Stimulated activated effector memory CD8-positive, alpha-beta T cell treated with anti-CD3 and anti-CD28 coated beads, Interleukin-12 subunit alpha, Interleukin-12 subunit beta, amount 100 ng/mL, for 72 hours (primary cell): ENCODE data around the gene LOXL1.
A peak's percentile ranks its signal among the peaks of the same experiment; 100 is the strongest.

Experiments
- ATAC-seq: fragments of 150-1000 bp; cut with Tn5 transposase; 2 replicates; pipeline ENCODE4 v1.10.0; 2021
- DNase-seq, 2 donors: peaks; one replicate each; pipeline ENCODE4 v3.0.0; 2021 to 2022; ENCODE audit warnings: low spot score in 2 of 2
- H3K27ac Mint-ChIP-seq: one replicate; pipeline ENCODE4 v1.8.0; 2022; ENCODE audit warnings: mild to moderate bottlenecking, mixed read lengths
- H3K36me3 Mint-ChIP-seq: one replicate; pipeline ENCODE4 v1.8.0; 2022; ENCODE audit warnings: mild to moderate bottlenecking, mixed read lengths
- H3K4me1 Mint-ChIP-seq: one replicate; pipeline ENCODE4 v1.8.0; 2022; ENCODE audit warnings: mixed read lengths
- H3K4me3 Mint-ChIP-seq: one replicate; pipeline ENCODE4 v1.8.0; 2022; ENCODE audit warnings: mild to moderate bottlenecking, mixed read lengths
- H3K9me3 Mint-ChIP-seq: one replicate; pipeline ENCODE4 v1.8.0; 2022; ENCODE audit warnings: mixed read lengths

Gene LOXL1

DNA sequence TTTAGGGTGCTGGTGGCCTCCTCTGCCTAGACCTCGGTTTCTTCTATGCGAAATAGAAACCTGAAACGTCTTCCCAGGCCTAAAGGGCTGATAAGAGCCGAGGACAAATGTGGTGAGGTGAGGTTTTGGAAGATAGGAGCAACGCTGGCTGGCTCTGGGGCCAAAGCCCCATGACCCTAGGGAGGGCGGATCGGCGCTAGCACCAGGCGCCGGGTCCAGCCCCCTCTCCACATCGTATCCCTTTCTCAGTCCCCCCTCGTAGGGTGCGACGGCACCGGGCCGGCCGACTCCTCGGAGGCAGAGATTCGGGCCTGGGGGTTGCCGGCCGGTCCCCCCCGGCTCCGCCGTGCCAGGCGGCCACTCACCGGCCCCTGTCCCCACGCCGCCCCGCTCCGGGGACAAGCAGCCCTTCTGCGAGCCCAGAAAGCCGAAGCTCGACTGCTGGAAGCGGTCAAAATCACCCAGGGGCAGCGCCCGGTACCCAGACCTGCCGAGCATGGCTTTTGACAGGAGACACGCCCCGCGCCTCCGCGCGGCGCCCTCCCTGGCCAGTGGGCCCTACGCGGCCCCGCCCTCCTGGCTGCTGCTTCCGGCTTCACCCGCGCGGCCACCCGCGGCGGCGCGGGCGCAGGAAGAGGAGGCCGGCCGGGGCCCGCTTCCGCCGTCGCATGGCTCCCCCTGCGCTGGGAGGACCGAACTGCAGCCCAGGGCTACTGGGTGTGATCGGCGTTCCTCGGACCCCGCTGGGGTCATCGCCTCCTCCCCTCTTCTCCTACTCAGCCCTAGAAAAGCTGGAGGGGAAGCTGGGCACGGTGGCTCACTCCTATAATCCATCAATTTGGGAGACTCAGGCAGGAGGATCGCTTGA is 65.7 kb downstream of the LOXL1 start, which contains the start of gene STOML1:
STOML1 (minus strand) TSS at position 570 of the 868 bp plus-strand sequence; CDS start at position 498, 72 bp downstream.
- Mint-ChIP-seq H3K4me1 (peaks cover 43% of the 10 kb centered on the region), H3K27ac (peak within 1 kb of the TSS; percentile 67), H3K4me3 (peak within 1 kb of the TSS; percentile 93), H3K9me3 (no peaks in the 10 kb centered on the region), H3K36me3 (peaks cover 17% of the 10 kb centered on the region)
- DNase-seq (peak; percentile 99), ATAC-seq (peak; percentile 89)

DNA sequence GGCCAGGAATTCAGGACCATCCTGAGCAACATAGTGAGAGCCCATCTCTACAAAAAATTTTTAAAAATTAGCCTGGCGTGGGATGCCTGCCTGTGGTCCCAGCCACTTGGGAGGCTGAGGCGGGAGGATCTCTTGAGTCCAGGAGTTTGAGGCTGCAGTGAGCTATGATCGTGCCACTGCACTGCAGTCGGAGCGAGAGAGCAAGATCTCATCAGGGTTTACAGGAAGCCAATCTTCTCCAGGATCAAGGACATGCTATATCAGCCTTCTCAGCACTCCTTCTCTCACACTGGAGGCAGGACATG is 66.3 kb downstream of the LOXL1 start:
- H3K36me3 Mint-ChIP-seq = peaks cover 17% of the 10 kb centered on the region

DNA sequence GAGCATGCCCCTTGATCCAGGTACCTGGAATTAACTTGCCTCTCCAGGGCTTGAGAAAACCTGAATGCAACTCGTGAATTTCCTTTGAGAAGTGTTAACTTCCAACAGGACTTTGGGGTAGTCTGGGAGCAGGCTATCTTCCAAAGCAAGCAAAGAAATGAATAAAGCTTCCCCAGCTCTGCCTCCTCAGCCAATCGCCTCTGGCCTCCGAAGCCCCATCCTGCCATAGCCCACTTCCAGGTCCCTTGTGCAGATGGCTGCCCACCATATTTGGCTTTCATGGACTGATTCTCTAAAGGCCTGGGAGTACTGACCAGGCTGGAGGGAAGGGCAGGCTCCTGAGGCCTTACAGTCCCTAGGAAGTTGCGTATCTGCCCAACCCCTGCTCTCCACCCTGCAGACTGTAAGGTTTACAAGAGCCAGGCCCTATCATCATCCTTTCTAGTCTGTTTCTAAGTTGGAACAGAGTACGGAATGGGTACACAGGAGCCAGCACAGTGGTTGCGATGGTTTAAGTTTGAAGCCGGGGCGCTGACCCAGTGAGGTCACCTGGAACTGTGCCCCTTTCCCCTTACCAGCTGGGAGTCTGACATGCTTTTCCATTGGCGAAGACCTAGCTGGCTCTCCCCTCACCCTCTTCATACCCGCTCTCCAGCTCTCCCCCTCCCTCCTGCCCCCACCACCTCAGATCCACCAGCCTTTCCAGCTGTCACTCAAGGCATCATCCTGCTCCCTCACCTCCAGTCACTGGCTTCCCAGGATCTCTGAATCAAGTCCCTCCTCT is 67.1 kb downstream of the LOXL1 start:
- peak overlapping the region; percentile 94 for H3K27ac Mint-ChIP-seq
- no peaks in the 10 kb centered on the region for H3K9me3 Mint-ChIP-seq
- H3K4me3 Mint-ChIP-seq = peak overlapping the region; percentile 93
- ATAC-seq (no peak), DNase-seq (no peak)
- H3K4me1 Mint-ChIP-seq = peaks cover 56% of the 10 kb centered on the region
- H3K36me3 Mint-ChIP-seq = peaks cover 19% of the 10 kb centered on the region

More for the DNA sequence above, 66.3 kb downstream of the LOXL1 start:
- no peak for ATAC-seq
- peak overlapping the region; percentile 67 for H3K27ac Mint-ChIP-seq
- no peak for DNase-seq
- H3K9me3 Mint-ChIP-seq = no peaks in the 10 kb centered on the region
- H3K4me3 Mint-ChIP-seq = peak overlapping the region; percentile 93
- H3K4me1 Mint-ChIP-seq = peaks cover 49% of the 10 kb centered on the region

DNA sequence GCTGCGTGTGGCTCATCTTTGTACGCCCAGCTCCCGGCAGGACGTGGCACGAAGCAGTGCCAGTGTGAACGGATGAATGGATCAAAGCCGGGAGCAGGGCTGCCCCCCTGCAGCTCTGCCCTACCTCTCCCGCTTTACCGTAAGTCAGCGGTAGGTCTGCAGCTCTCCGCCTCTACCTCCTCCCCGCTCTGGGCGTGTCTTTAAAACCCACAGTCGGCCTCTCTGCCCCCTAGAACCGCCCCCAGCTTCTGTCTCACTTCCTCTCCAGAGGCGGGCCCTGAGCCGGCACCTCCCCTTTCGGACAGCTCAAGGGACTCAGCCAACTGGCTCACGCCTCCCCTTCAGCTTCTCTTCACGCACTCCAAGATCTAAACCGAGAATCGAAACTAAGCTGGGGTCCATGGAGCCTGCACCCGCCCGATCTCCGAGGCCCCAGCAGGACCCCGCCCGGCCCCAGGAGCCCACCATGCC is 68.2 kb downstream of the LOXL1 start, which contains the start of gene PML:
PML (plus strand) TSS at position 304 of the 471 bp plus-strand sequence; CDS start at position 401, 97 bp downstream.
- Mint-ChIP-seq H3K4me3 (peak within 1 kb of the TSS; percentile 93), H3K27ac (peak within 1 kb of the TSS; percentile 94), H3K4me1 (peaks cover 65% of the 10 kb centered on the region), H3K36me3 (peaks cover 30% of the 10 kb centered on the region), H3K9me3 (no peaks in the 10 kb centered on the region)
- peak; percentile 90 for ATAC-seq
- DNase-seq = peak; percentile 78 to 96

DNA sequence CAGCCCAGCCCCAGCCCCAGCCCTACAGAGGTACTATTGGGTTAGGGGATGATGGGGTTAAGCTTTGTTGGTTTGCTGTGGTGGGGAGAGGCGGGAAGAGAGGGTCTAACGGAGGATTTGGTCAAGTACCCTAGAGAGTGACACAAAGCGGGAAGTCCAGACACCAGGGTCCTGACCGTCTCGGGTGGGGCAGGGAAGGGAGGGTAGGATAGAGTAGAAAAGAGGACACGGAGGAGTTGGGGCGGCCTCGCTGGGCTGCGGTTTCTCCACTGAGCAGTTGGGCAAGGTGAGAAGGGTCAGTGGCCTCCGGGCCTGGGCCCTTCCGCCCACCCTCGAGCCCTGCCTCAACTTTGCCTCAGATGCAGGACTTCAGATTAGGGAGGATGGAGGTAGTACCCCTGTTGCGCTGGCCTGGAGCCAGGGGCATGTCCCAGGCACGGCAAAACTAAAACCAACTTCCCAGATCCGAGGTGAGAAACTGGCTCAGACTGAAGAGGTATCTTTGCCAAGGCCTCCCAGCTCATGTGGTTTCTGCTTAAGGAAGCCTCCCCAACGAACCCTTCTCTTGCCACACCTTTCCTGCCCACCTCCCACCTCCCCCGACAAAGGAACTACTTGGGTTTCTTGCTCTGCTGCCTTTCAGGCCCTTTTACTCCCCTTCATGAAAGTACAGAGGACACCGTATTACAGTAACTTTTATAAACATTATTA is 68.8 kb downstream of the LOXL1 start:
- Mint-ChIP-seq H3K9me3 (no peaks in the 10 kb centered on the region), H3K4me3 (peak overlapping the region; percentile 93), H3K4me1 (peaks cover 65% of the 10 kb centered on the region), H3K36me3 (peaks cover 36% of the 10 kb centered on the region), H3K27ac (peak overlapping the region; percentile 94)
- DNase-seq (peak in 1 of 2 donors; percentile 63), ATAC-seq (no peak)

DNA sequence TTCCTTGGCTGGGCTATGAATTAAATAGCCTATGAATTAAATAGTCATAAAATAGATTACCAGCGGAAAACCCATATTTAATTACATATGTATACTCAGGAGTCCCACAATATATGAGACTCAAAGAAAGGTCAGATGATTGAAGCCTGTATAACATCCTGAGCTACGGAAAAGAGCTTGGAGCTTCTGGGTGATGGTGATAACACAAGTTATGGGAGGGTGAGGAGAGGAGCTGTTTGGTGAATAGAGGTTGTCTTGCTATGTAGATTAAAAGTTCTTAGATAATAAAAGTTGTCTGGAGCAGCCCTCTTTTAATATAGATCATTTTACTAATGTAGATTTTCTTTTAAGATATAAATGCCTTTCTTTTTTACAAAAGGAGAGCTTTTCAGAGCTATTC is 70.0 kb downstream of the LOXL1 start:
- Mint-ChIP-seq H3K4me1 (peaks cover 62% of the 10 kb centered on the region), H3K27ac (peak overlapping the region; percentile 94), H3K36me3 (peaks cover 48% of the 10 kb centered on the region), H3K9me3 (no peaks in the 10 kb centered on the region), H3K4me3 (peak overlapping the region; percentile 93)
- no peak for DNase-seq
- no peak for ATAC-seq

DNA sequence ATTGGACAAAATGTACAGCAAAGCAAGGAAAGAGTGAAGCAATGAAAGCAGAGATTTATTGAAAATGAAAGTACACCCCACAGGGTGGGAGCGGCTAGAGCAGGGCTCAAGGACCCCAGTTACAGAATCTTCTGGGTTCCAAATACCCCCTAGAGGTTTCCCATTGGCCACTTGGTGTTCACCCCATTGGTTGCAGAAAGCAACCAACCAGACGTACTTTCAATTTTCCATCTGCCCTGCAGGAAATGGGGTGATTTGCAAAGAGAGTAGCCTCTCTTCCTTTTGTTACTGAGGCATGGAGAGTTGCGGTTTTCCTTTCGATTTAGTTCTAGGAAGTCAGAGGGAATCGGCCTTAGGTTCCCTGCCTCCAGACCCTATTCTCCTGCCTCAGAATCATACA is 70.7 kb downstream of the LOXL1 start:
- peak in 1 of 2 donors; percentile 64 for DNase-seq
- H3K27ac Mint-ChIP-seq = peak overlapping the region; percentile 94
- no peaks in the 10 kb centered on the region for H3K9me3 Mint-ChIP-seq
- H3K4me3 Mint-ChIP-seq = peak overlapping the region; percentile 93
- H3K36me3 Mint-ChIP-seq = peaks cover 55% of the 10 kb centered on the region
- peaks cover 60% of the 10 kb centered on the region for H3K4me1 Mint-ChIP-seq
- no peak for ATAC-seq

DNA sequence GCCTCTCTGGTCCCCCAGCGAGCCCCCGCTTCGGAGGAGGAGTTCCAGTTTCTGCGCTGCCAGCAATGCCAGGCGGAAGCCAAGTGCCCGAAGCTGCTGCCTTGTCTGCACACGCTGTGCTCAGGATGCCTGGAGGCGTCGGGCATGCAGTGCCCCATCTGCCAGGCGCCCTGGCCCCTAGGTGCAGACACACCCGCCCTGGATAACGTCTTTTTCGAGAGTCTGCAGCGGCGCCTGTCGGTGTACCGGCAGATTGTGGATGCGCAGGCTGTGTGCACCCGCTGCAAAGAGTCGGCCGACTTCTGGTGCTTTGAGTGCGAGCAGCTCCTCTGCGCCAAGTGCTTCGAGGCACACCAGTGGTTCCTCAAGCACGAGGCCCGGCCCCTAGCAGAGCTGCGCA is 71.7 kb downstream of the LOXL1 start:
- peaks cover 52% of the 10 kb centered on the region for H3K4me1 Mint-ChIP-seq
- peak overlapping the region; percentile 94 for H3K27ac Mint-ChIP-seq
- H3K4me3 Mint-ChIP-seq = peak overlapping the region; percentile 93
- H3K36me3 Mint-ChIP-seq = peaks cover 65% of the 10 kb centered on the region
- H3K9me3 Mint-ChIP-seq = no peaks in the 10 kb centered on the region
- ATAC-seq (no peak), DNase-seq (no peak)
